BE2C (cell line): ENCODE measurements around the gene PCDH9.

Source experiments
- DNase-seq: peaks from one replicate; pipeline ENCODE4 v3.0.0-alpha.2; 2020
- H3K27me3 ChIP-seq: fragments of 250-450 bp; sonication (Bioruptor Pico); 2 replicates; pipeline ENCODE4 v1.5.1; 2020; ENCODE audit warnings: mild to moderate bottlenecking
- H3K36me3 ChIP-seq: fragments of 250-450 bp; sonication (Bioruptor Pico); 2 replicates; pipeline ENCODE4 v1.5.1; 2020; ENCODE audit warnings: mild to moderate bottlenecking
- H3K4me1 ChIP-seq: fragments of 250-450 bp; sonication (Bioruptor Pico); 2 replicates; pipeline ENCODE4 v1.5.1; 2020
- H3K4me3 ChIP-seq: 2 replicates; pipeline ENCODE4 v1.5.1; 2011; ENCODE audit warnings: low read depth, low read length
- H3K9me3 ChIP-seq: fragments of 250-450 bp; sonication (Bioruptor Pico); 2 replicates; pipeline ENCODE4 v1.5.1; 2020
- CTCF ChIP-seq: IDR thresholded peaks from 2 replicates; pipeline ENCODE4 v1.5.1; 2012; ENCODE audit warnings: mild to moderate bottlenecking, low read depth, low read length

Gene PCDH9

GRCh38 chr13:67208552-67208951, 21.6 kb downstream of the PCDH9 start:
- peaks cover 12% of the 10 kb centered on the region; the same call in 1 of the 2 replicates for H3K4me1 ChIP-seq
- H3K36me3 ChIP-seq = no peaks in the 10 kb centered on the region
- no peak for DNase-seq
- TF ChIP-seq CTCF = no peak
- no peaks in the 10 kb centered on the region for H3K9me3 ChIP-seq
- no peaks in the 10 kb centered on the region for H3K27me3 ChIP-seq
- H3K4me3 ChIP-seq = no peak overlapping the region

- Histone ChIP-seq H3K27me3 (no peaks in the 10 kb centered on the region), H3K9me3 (no peaks in the 10 kb centered on the region), H3K4me3 (no peak overlapping the region), H3K4me1 (peaks cover 6% of the 10 kb centered on the region; the same call in 1 of the 2 replicates), H3K36me3 (no peaks in the 10 kb centered on the region)
- no peak for DNase-seq
- no peak for TF ChIP-seq CTCF
Measured at GRCh38 chr13:67204764-67205163, 25.4 kb downstream of the PCDH9 start.

- H3K9me3 ChIP-seq = no peaks in the 10 kb centered on the region
Measured at GRCh38 chr13:67200605-67201004, 29.5 kb downstream of the PCDH9 start.

GRCh38 chr13:67200183-67200582, 30.0 kb downstream of the PCDH9 start:
- Histone ChIP-seq H3K9me3 (no peaks in the 10 kb centered on the region), H3K36me3 (no peaks in the 10 kb centered on the region), H3K4me3 (no peak overlapping the region), H3K4me1 (peaks cover 3% of the 10 kb centered on the region; the same call in 1 of the 2 replicates), H3K27me3 (no peaks in the 10 kb centered on the region)
- no peak for DNase-seq
- TF ChIP-seq CTCF = no peak

More at GRCh38 chr13:67200605-67201004, 29.5 kb downstream of the PCDH9 start:
- no peak for TF ChIP-seq CTCF
- no peaks in the 10 kb centered on the region for H3K36me3 ChIP-seq
- no peaks in the 10 kb centered on the region for H3K27me3 ChIP-seq
- H3K4me1 ChIP-seq = peaks cover 3% of the 10 kb centered on the region; the same call in 1 of the 2 replicates
- no peak overlapping the region for H3K4me3 ChIP-seq
- no peak for DNase-seq

GRCh38 chr13:67197704-67198103, 32.4 kb downstream of the PCDH9 start:
- no peak overlapping the region for H3K4me3 ChIP-seq
- peaks cover 3% of the 10 kb centered on the region; the same call in 1 of the 2 replicates for H3K4me1 ChIP-seq
- H3K27me3 ChIP-seq = no peaks in the 10 kb centered on the region
- H3K36me3 ChIP-seq = no peaks in the 10 kb centered on the region
- no peak for DNase-seq
- TF ChIP-seq CTCF = no peak
- H3K9me3 ChIP-seq = no peaks in the 10 kb centered on the region

DNA sequence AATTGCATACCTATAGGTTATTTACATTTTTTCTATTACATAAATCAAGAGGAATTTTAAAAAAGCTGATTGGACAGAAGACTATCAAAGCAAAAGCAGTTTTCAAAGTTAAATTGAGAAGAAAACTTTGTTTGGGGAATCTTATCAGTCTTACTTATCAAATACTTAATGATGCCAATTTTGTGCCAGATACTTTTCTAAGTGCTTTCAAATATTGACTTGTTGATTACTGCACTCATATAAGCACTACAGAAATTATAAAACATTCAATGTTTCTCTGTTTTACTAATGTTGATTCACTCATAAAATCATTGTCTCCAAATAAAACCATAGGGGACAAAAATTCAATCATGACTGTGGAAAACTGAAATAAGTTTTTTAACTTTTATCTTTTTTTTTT, 36.2 kb downstream of the PCDH9 start:
- no peak overlapping the region for H3K4me3 ChIP-seq
- no peak for TF ChIP-seq CTCF
- no peaks in the 10 kb centered on the region for H3K9me3 ChIP-seq
- no peaks in the 10 kb centered on the region for H3K27me3 ChIP-seq
- peaks cover 4% of the 10 kb centered on the region; the same call in 1 of the 2 replicates for H3K4me1 ChIP-seq
- DNase-seq = no peak
- no peaks in the 10 kb centered on the region for H3K36me3 ChIP-seq
